Endothelial cell of umbilical vein (primary cell): ENCODE data around the gene APOL4. TPM values are rescaled to one million over a fixed set of nuclear protein-coding genes. Genes with fewer than 3 reads are reported as not detected.

Source experiments
- BruUV-seq: library from RNA; stranded (reverse); fragments of 400-500 nt; replicated peaks from 2 replicates; lab custom pipeline; 2021; lab: Mats Ljungman, UMichigan
- CTCF ChIA-PET: fragments of 300-600, 350-600 bp; sonication (Branson Sonifier 250); formaldehyde crosslinking; loops from one replicate; lab custom pipeline; 2021; ENCODE audit warnings: antibody characterized with exemption, inconsistent platforms; lab: Charles Lee
- POLR2A ChIA-PET: fragments of 300-600, 350-600 bp; sonication (Branson Sonifier 250); formaldehyde crosslinking; loops from one replicate; lab custom pipeline; 2021; ENCODE audit warnings: antibody characterized with exemption, inconsistent platforms; lab: Charles Lee
- DNase-seq: peaks from one replicate; pipeline ENCODE4 v3.0.0-alpha.2; 2011; ENCODE audit warnings: low read depth, low spot score
- FAIRE-seq: peaks from 2 replicates; lab custom pipeline; 2011; peaks lifted over from hg19 to GRCh38; lab: Jason Lieb, UNC
- H2AFZ ChIP-seq: 2 replicates; pipeline ENCODE4 v1.6.0; 2012; ENCODE audit warnings: low read depth, low read length, control low read depth, inconsistent platforms
- H3K27ac ChIP-seq: 2 replicates; pipeline ENCODE4 v1.5.1; 2011; ENCODE audit warnings: low read depth, mild to moderate bottlenecking, control low read depth, low read length, moderate library complexity; ENCODE audit not compliant: insufficient read depth
- H3K27me3 ChIP-seq, 2 experiments: 2 replicates each; pipeline versions ENCODE4 v1.6.0 to v1.6.1; 2011; ENCODE audit warnings: low read length in 2 of 2, mixed read lengths in 1 of 2; ENCODE audit not compliant: control insufficient read depth in 2 of 2, insufficient read depth in 2 of 2
- H3K36me3 ChIP-seq, 2 experiments: 2 replicates in 1 of 2; 3 replicates in 1 of 2; pipeline ENCODE4 v1.5.1; 2011; ENCODE audit warnings: low read length in 2 of 2, mild to moderate bottlenecking in 1 of 2, moderate library complexity in 1 of 2; ENCODE audit not compliant: control insufficient read depth in 2 of 2, insufficient read depth in 2 of 2; ENCODE audit errors: extremely low read depth in 1 of 2
- H3K4me1 ChIP-seq: 3 replicates; pipeline ENCODE4 v1.5.1; 2011; ENCODE audit warnings: mild to moderate bottlenecking, low read length; ENCODE audit not compliant: control insufficient read depth, insufficient read depth; ENCODE audit errors: extremely low read depth
- H3K4me2 ChIP-seq: 2 replicates; pipeline ENCODE4 v1.6.1; 2011; ENCODE audit warnings: low read length, control low read depth, mixed read lengths; ENCODE audit not compliant: insufficient read depth
- H3K4me3 ChIP-seq, 3 experiments: fragments of 200-600 bp in 1 of 3; sonication (generic), shearing (Covaris generic) in 1 of 3; replicated peaks in 1 of 3; 2 replicates each; pipeline ENCODE4 v1.5.1; 2011 to 2016; ENCODE audit warnings: control low read depth in 3 of 3, low read length in 3 of 3, mild to moderate bottlenecking in 2 of 3, inconsistent platforms in 1 of 3, low read depth in 1 of 3, moderate library complexity in 1 of 3; ENCODE audit not compliant: insufficient read depth in 1 of 3
- H3K79me2 ChIP-seq: 2 replicates; pipeline ENCODE4 v1.6.0; 2012; ENCODE audit warnings: low read length, inconsistent platforms; ENCODE audit not compliant: control insufficient read depth, insufficient read depth
- H3K9ac ChIP-seq: replicated peaks from 2 replicates; pipeline ENCODE3; 2011; ENCODE audit warnings: low read length, control low read depth; ENCODE audit not compliant: insufficient read depth; ENCODE audit errors: extremely low read depth
- H3K9me1 ChIP-seq: replicated peaks from 3 replicates; pipeline ENCODE4 v1.6.0; 2011; ENCODE audit warnings: mild to moderate bottlenecking, low read length; ENCODE audit not compliant: control insufficient read depth, insufficient read depth; ENCODE audit errors: extremely low read depth
- H3K9me3 ChIP-seq: replicated peaks from 2 replicates; pipeline ENCODE4 v1.5.1; 2012; ENCODE audit warnings: low read length, inconsistent platforms; ENCODE audit not compliant: control insufficient read depth, insufficient read depth
- H4K20me1 ChIP-seq: replicated peaks from 2 replicates; pipeline ENCODE3; 2011; ENCODE audit warnings: mild to moderate bottlenecking, low read length; ENCODE audit not compliant: control insufficient read depth, insufficient read depth; ENCODE audit errors: extremely low read depth
- CTCF ChIP-seq, 2 donors: IDR thresholded peaks; 1 replicate in 1 of 2; 2 replicates in 1 of 2; pipeline ENCODE4 v1.5.1; 2011; ENCODE audit warnings: low read length in 2 of 2, mild to moderate bottlenecking in 2 of 2, moderate library complexity in 2 of 2, control low read depth in 1 of 2, inconsistent platforms in 1 of 2, low read depth in 1 of 2; ENCODE audit not compliant: insufficient read depth in 1 of 2; ENCODE audit errors: extremely low read depth in 1 of 2
- FOS ChIP-seq: IDR thresholded peaks from 2 replicates; pipeline ENCODE4 v1.6.1; 2011; ENCODE audit warnings: mild to moderate bottlenecking, low read length, moderate library complexity, borderline replicate concordance; ENCODE audit not compliant: insufficient read depth
- GATA2 ChIP-seq: IDR thresholded peaks from 2 replicates; pipeline ENCODE4 v1.7.0; 2011; ENCODE audit warnings: low read depth, mild to moderate bottlenecking, moderate library complexity, mixed read lengths, low read length; ENCODE audit not compliant: insufficient read length, insufficient read depth
- JUN ChIP-seq: IDR thresholded peaks from 2 replicates; pipeline ENCODE4 v1.6.1; 2011; ENCODE audit warnings: borderline replicate concordance, low read depth; ENCODE audit not compliant: insufficient read length, insufficient read depth
- MAX ChIP-seq: IDR thresholded peaks from 2 replicates; pipeline ENCODE4 v1.6.1; 2011; ENCODE audit not compliant: insufficient read depth, insufficient read length
- MYC ChIP-seq: IDR thresholded peaks from one replicate; pipeline ENCODE4 v1.6.1; 2011; ENCODE audit warnings: mild to moderate bottlenecking, low read depth, low read length
- POLR2A ChIP-seq: IDR thresholded peaks from 2 replicates; pipeline ENCODE4 v1.6.1; 2012; ENCODE audit warnings: low read depth, mild to moderate bottlenecking, control low read depth, low read length
- POLR2AphosphoS5 ChIP-seq: IDR thresholded peaks from 2 replicates; pipeline ENCODE4 v1.6.1; 2012; ENCODE audit warnings: low read depth, mild to moderate bottlenecking, control low read depth, low read length, moderate library complexity; ENCODE audit not compliant: insufficient read depth
- dilution Hi-C: fragments of 300-500 bp; cut with MboI; formaldehyde crosslinking; loops from one replicate; pipeline ENCODE4 v1.15.0; 2019; ENCODE audit warnings: low sequenced_read_pairs; ENCODE audit not compliant: extremely low pct_ligation_motif_present
- intact Hi-C: fragments of 100-400 bp; cut with micrococcal nuclease; formaldehyde crosslinking; loops from one replicate; pipeline ENCODE4 v1.10.0; 2022
- polyA plus RNA-seq, 4 experiments: library from polyadenylated mRNA; depleted of rRNA in 3 of 4; stranded (reverse) in 3 of 4; unstranded in 1 of 4; fragments of >200 nt; gene quantifications; 2 replicates each; pipeline versions ENCODE4 v1.2.1 to v1.2.3, GENCODE V29; 2011 to 2012; ENCODE audit warnings: missing spikeins in 1 of 4
- total RNA-seq: library from RNA; stranded (reverse); gene quantifications from 2 replicates; pipeline ENCODE4 v1.2.3, GENCODE V29; 2021

The APOL4 gene
- total and polyA plus RNA-seq, 2 donors (not counting 3 experiments of a cell fraction or from before 2014, with no cell fraction given) = 0.33 to 0.97 TPM

- dilution Hi-C loops (no loop called here), intact Hi-C loops (loop anchor here (1.0 kb wide), 1 partner anchor 26 kb away; no protein-coding TSS in a partner anchor)
- H3K79me2 ChIP-seq = no peaks in the 10 kb centered on the region
- no peak overlapping the region for H2AFZ ChIP-seq
- no peaks in the 10 kb centered on the region for H4K20me1 ChIP-seq
- no peak overlapping the region for H3K4me2 ChIP-seq
- CTCF ChIA-PET = interaction anchor here (0.8 to 2.6 kb wide), 7 partner anchors 8 to 314 kb away, joined by 3 to 13 read pairs (median 3); partner anchors contain the start of gene APOL3
- TF ChIP-seq JUN = no peak
- TF ChIP-seq POLR2A = no peak
- TF ChIP-seq GATA2 = no peak
- no peak for TF ChIP-seq POLR2AphosphoS5
- no peak for TF ChIP-seq MAX
- no peak for TF ChIP-seq CTCF (IDR thresholded peaks at IDR 0.05; ENCODE audit: extremely low read depth in 1 of 2, insufficient read depth in 1 of 2, low read depth in 1 of 2, low read length in 2 of 2)
- TF ChIP-seq MYC = no peak
- TF ChIP-seq FOS = no peak
- H3K27me3 ChIP-seq = peaks cover 2 to 4% of the 10 kb centered on the region in 2 experiments
- POLR2A ChIA-PET = interaction anchor here (0.6 kb wide), 1 partner anchor 27 kb away, joined by 4 read pairs; no protein-coding TSS in a partner anchor
- H3K9me3 ChIP-seq = no peaks in the 10 kb centered on the region
- FAIRE-seq = no peak
- BruUV-seq = no TSS peak
- no peaks in the 10 kb centered on the region for H3K4me1 ChIP-seq
- H3K27ac ChIP-seq = no peak overlapping the region
- no peaks in the 10 kb centered on the region for H3K9me1 ChIP-seq
- no peak overlapping the region for H3K4me3 ChIP-seq
- no peak overlapping the region for H3K9ac ChIP-seq
- no peaks in the 10 kb centered on the region for H3K36me3 ChIP-seq
- no peak for DNase-seq
Measured at GRCh38 chr22:36171941-36172340, 29.7 kb downstream of the APOL4 start.
